SK-N-SH treated with all-trans-retinoic acid at 6 μM for 48 hours (cell line): ENCODE measurements around the gene SEMA3D.

Experiments used
- PPARA ChIP-seq: fragments of 250-450 bp; sonication (Bioruptor Pico); IDR thresholded peaks from 2 replicates; pipeline ENCODE4 v1.5.0; 2020; ENCODE audit warnings: mild to moderate bottlenecking, borderline replicate concordance
- TF ChIP-seq, protein P1 (sequence below): fragments of 250-450 bp; sonication (Bioruptor Pico); IDR thresholded peaks from 2 replicates; pipeline ENCODE4 v1.8.0; 2021; ENCODE audit warnings: low read depth, mild to moderate bottlenecking, moderate library complexity, borderline replicate concordance

DNA sequence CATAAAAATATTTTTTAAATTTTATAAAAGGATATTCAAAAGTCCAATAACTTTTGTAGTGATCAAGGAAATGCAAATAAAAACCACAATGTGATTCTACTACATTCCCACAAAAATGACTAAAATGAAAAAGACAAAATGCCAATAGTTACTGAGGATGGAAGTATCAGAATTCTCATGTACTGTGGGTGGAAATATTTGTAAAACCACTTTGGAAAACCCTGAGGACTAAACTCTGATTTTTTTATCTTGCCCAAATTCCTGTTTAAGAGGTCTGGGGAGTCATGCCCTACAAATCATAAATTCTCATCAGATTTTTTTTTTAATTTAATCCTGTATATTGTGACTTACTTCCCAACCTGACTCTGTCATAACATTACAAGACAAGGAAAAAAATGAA lies 9.8 kb upstream of the SEMA3D start:
- no peak for TF ChIP-seq PPARA (CRISPR knock-in tag)
- TF ChIP-seq, protein P1, sequence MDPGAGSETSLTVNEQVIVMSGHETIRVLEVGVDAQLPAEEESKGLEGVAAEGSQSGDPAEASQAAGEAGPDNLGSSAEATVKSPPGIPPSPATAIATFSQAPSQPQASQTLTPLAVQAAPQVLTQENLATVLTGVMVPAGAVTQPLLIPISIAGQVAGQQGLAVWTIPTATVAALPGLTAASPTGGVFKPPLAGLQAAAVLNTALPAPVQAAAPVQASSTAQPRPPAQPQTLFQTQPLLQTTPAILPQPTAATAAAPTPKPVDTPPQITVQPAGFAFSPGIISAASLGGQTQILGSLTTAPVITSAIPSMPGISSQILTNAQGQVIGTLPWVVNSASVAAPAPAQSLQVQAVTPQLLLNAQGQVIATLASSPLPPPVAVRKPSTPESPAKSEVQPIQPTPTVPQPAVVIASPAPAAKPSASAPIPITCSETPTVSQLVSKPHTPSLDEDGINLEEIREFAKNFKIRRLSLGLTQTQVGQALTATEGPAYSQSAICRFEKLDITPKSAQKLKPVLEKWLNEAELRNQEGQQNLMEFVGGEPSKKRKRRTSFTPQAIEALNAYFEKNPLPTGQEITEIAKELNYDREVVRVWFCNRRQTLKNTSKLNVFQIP (CRISPR knock-in tag), result no peak
